Measurements from ENCODE around the gene CLN3.
"Not testable (repeated sequence)": the region's sequence is repeated elsewhere in the genome, so short reads cannot be mapped to it uniquely, and the experiment has no call there.

The CLN3 gene

GRCh38 chr16:28491970-28492474 lies at the start of gene CLN3:
TSS of gene CLN3 (minus strand) at chr16:28492074. CDS start at chr16:28491759, 315 bp downstream.
- peak; percentile 87 for DNase-seq

- no peak for DNase-seq
These were observed 48.5 kb upstream of the CLN3 start for GRCh38 chr16:28540346-28540745.

- no peak for DNase-seq
These were observed 47.1 kb upstream of the CLN3 start, which contains the start of gene NUPR1 for GRCh38 chr16:28538733-28539596. TSS of gene NUPR1 (minus strand) at chr16:28538974. CDS start at chr16:28538907, 67 bp downstream.

- DNase-seq, result no peak
These were observed 46.3 kb upstream of the CLN3 start for GRCh38 chr16:28537964-28538732.

- DNase-seq, result no peak
These were observed 45.2 kb upstream of the CLN3 start for GRCh38 chr16:28537076-28537475.

- no peak for DNase-seq
These were observed 42.9 kb upstream of the CLN3 start for GRCh38 chr16:28534542-28535373.

- no peak for DNase-seq
These were observed 41.2 kb upstream of the CLN3 start for GRCh38 chr16:28532940-28533647.

GRCh38 chr16:28531777-28532744 lies 40.2 kb upstream of the CLN3 start:
- DNase-seq, result no peak

- no peak for DNase-seq
These were observed 37.2 kb upstream of the CLN3 start for GRCh38 chr16:28529124-28529523.

GRCh38 chr16:28528463-28528867 lies 36.6 kb upstream of the CLN3 start:
- no peak for DNase-seq

GRCh38 chr16:28527985-28528384 lies 36.1 kb upstream of the CLN3 start:
- no peak for DNase-seq

GRCh38 chr16:28527100-28527785 lies 35.4 kb upstream of the CLN3 start:
- DNase-seq, result not testable (repeated sequence)

- no peak for DNase-seq
These were observed 34.6 kb upstream of the CLN3 start for GRCh38 chr16:28526201-28527099.

- DNase-seq, result no peak
These were observed 32.9 kb upstream of the CLN3 start for GRCh38 chr16:28524681-28525171.

GRCh38 chr16:28522792-28523191 lies 30.9 kb upstream of the CLN3 start:
- DNase-seq, result no peak

GRCh38 chr16:28521436-28521835 lies 29.6 kb upstream of the CLN3 start:
- no peak for DNase-seq

- no peak for DNase-seq
These were observed 28.8 kb upstream of the CLN3 start for GRCh38 chr16:28520672-28521071.

GRCh38 chr16:28514246-28514645 lies 22.4 kb upstream of the CLN3 start:
- no peak for DNase-seq
